KMS-11 (cell line): Measurements from ENCODE around the gene RPGRIP1.
A peak's percentile ranks its signal among the peaks of the same experiment; 100 is the strongest.
"Not testable (repeated sequence)": the region's sequence is repeated elsewhere in the genome, so short reads cannot be mapped to it uniquely, and the experiment has no call there.

Source experiments
- H2AFZ ChIP-seq: fragments of 200-600 bp; sonication (generic); 2 replicates; pipeline ENCODE4 v1.6.1; 2016; ENCODE audit warnings: antibody characterized with exemption, mixed run types, low read depth
- H3K27ac ChIP-seq: fragments of 200-600 bp; sonication (generic); 2 replicates; pipeline ENCODE4 v1.6.1; 2016; ENCODE audit warnings: mild to moderate bottlenecking, mixed run types
- H3K27me3 ChIP-seq: fragments of 200-600 bp; sonication (generic); 2 replicates; pipeline ENCODE4 v1.6.1; 2017; ENCODE audit warnings: mild to moderate bottlenecking, low read depth, mixed run types, moderate library complexity; ENCODE audit not compliant: insufficient read depth
- H3K36me3 ChIP-seq: fragments of 200-600 bp; sonication (generic); 2 replicates; pipeline ENCODE4 v1.6.1; 2017; ENCODE audit warnings: mild to moderate bottlenecking, mixed run types; ENCODE audit not compliant: insufficient read depth
- H3K4me1 ChIP-seq: fragments of 200-600 bp; sonication (generic); 2 replicates; pipeline ENCODE4 v1.6.1; 2016; ENCODE audit warnings: mild to moderate bottlenecking, low read depth, mixed run types; ENCODE audit not compliant: poor library complexity, severe bottlenecking
- H3K4me2 ChIP-seq: fragments of 200-600 bp; sonication (generic); 2 replicates; pipeline ENCODE4 v1.7.0; 2016; ENCODE audit warnings: mild to moderate bottlenecking, mixed run types
- H3K4me3 ChIP-seq: fragments of 200-600 bp; sonication (generic); IDR thresholded peaks from 2 replicates; pipeline ENCODE4 v1.6.1; 2017; ENCODE audit warnings: low read depth, low read length, mixed read lengths; ENCODE audit not compliant: insufficient read depth
- H3K79me2 ChIP-seq: fragments of 200-600 bp; sonication (generic); 2 replicates; pipeline ENCODE4 v1.6.1; 2016; ENCODE audit warnings: low read depth, mixed run types; ENCODE audit not compliant: insufficient read depth
- H3K9ac ChIP-seq: fragments of 200-600 bp; sonication (generic); 2 replicates; pipeline ENCODE4 v1.6.1; 2016; ENCODE audit warnings: mild to moderate bottlenecking, mixed run types
- H4K20me1 ChIP-seq: fragments of 200-600 bp; sonication (generic); 2 replicates; pipeline ENCODE4 v1.6.1; 2016; ENCODE audit warnings: mild to moderate bottlenecking, mixed run types; ENCODE audit not compliant: insufficient read depth
- TF ChIP-seq, protein P1 (sequence below): fragments of 200-600 bp; sonication (generic); conservative IDR thresholded peaks from 2 replicates; pipeline ENCODE4 v1.6.1; 2017; ENCODE audit warnings: low read depth, mild to moderate bottlenecking, antibody characterized with exemption, low read length, moderate library complexity, mixed read lengths

RPGRIP1 gene

GRCh38 chr14:21302013-21302835 lies 22.3 kb downstream of the RPGRIP1 start:
- peak overlapping the region; percentile 47; the same call in 1 of the 2 replicates for H2AFZ ChIP-seq
- no peak overlapping the region for H3K9ac ChIP-seq
- H3K4me2 ChIP-seq = peak overlapping the region; percentile 49; the same call in 1 of the 2 replicates
- no peaks in the 10 kb centered on the region for H3K79me2 ChIP-seq
- H3K36me3 ChIP-seq = no peaks in the 10 kb centered on the region
- TF ChIP-seq, protein P1, sequence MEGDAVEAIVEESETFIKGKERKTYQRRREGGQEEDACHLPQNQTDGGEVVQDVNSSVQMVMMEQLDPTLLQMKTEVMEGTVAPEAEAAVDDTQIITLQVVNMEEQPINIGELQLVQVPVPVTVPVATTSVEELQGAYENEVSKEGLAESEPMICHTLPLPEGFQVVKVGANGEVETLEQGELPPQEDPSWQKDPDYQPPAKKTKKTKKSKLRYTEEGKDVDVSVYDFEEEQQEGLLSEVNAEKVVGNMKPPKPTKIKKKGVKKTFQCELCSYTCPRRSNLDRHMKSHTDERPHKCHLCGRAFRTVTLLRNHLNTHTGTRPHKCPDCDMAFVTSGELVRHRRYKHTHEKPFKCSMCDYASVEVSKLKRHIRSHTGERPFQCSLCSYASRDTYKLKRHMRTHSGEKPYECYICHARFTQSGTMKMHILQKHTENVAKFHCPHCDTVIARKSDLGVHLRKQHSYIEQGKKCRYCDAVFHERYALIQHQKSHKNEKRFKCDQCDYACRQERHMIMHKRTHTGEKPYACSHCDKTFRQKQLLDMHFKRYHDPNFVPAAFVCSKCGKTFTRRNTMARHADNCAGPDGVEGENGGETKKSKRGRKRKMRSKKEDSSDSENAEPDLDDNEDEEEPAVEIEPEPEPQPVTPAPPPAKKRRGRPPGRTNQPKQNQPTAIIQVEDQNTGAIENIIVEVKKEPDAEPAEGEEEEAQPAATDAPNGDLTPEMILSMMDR = no peak
- H3K27me3 ChIP-seq = no peaks in the 10 kb centered on the region
- H3K4me3 ChIP-seq = no peak overlapping the region
- peak overlapping the region; percentile 35; the same call in 1 of the 2 replicates for H3K27ac ChIP-seq
- H4K20me1 ChIP-seq = no peaks in the 10 kb centered on the region
- H3K4me1 ChIP-seq = peaks cover 42% of the 10 kb centered on the region

DNA sequence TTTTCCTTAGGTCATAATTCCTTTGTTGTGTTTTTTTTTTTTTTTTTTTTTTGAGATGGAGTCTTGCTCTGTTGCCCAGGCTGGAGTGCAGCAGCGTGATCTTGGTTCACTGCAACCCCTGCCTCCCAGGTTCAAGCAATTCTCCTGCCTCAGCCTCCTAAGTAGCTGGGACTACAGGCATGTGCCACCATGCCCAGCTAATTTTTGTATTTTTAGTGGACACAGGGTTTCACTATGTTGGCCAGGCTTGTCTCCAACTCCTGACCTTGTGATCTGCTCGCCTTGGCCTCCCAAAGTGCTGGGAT lies 22.9 kb downstream of the RPGRIP1 start:
- H2AFZ ChIP-seq, H3K36me3 ChIP-seq, H3K27ac ChIP-seq, H4K20me1 ChIP-seq, H3K27me3 ChIP-seq, H3K79me2 ChIP-seq, H3K4me3 ChIP-seq, H3K4me2 ChIP-seq, H3K9ac ChIP-seq: not testable (repeated sequence)
- peaks cover 48% of the 10 kb centered on the region for H3K4me1 ChIP-seq

DNA sequence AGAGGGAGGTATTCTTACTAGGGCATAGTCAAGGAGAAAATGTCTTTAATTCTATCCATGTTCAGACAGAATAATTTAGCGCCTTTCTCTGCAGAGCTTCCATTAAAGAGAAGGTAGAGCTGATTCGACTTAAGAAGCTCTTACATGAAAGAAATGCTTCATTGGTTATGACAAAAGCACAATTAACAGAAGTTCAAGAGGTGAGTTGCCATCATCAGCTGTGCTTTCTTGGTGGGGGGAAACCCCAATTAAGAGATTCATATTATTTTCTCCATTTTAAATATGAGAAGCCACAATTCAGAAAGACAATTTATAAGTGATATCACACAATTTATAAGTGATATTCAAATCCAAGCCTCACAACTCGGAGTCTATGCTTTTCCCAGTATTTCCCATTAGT lies 27.8 kb downstream of the RPGRIP1 start:
- Histone ChIP-seq H3K4me1 (peaks cover 28% of the 10 kb centered on the region), H3K9ac (peak overlapping the region; percentile 77; the same call in 1 of the 2 replicates), H3K4me2 (peak overlapping the region; percentile 71), H3K4me3 (no peak overlapping the region), H3K79me2 (no peaks in the 10 kb centered on the region), H3K27me3 (no peaks in the 10 kb centered on the region), H3K36me3 (no peaks in the 10 kb centered on the region), H2AFZ (0 out of 2 replicates have a peak overlapping the region, but pooled peaks have one; percentile 60), H4K20me1 (no peaks in the 10 kb centered on the region), H3K27ac (peak overlapping the region; percentile 70)
- TF ChIP-seq, protein P1 = no peak

DNA sequence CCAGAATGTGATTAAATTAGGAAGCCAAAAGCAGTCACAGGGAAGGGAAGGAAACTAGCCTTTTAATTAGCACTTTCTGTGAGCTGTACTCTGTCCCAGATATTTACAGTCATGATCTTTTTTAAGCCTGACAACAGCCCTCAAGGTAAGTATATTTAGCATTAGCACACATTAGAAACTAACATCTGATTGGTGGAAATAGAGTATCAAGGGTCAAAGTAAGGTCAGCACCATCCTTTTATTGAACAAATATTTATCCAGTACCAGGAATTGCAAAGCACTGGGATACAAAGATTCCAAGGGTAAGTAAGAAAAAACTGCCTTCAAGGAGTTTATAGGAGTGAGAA lies 28.2 kb downstream of the RPGRIP1 start:
- TF ChIP-seq, protein P1 = no peak
- Histone ChIP-seq H2AFZ (peak overlapping the region; percentile 60; the same call in 1 of the 2 replicates), H3K4me3 (no peak overlapping the region), H3K27me3 (no peaks in the 10 kb centered on the region), H3K79me2 (no peaks in the 10 kb centered on the region), H3K9ac (peak overlapping the region; percentile 77; the same call in 1 of the 2 replicates), H3K36me3 (no peaks in the 10 kb centered on the region), H3K27ac (peak overlapping the region; percentile 70), H4K20me1 (no peaks in the 10 kb centered on the region), H3K4me1 (peaks cover 28% of the 10 kb centered on the region), H3K4me2 (peak overlapping the region; percentile 71)

DNA sequence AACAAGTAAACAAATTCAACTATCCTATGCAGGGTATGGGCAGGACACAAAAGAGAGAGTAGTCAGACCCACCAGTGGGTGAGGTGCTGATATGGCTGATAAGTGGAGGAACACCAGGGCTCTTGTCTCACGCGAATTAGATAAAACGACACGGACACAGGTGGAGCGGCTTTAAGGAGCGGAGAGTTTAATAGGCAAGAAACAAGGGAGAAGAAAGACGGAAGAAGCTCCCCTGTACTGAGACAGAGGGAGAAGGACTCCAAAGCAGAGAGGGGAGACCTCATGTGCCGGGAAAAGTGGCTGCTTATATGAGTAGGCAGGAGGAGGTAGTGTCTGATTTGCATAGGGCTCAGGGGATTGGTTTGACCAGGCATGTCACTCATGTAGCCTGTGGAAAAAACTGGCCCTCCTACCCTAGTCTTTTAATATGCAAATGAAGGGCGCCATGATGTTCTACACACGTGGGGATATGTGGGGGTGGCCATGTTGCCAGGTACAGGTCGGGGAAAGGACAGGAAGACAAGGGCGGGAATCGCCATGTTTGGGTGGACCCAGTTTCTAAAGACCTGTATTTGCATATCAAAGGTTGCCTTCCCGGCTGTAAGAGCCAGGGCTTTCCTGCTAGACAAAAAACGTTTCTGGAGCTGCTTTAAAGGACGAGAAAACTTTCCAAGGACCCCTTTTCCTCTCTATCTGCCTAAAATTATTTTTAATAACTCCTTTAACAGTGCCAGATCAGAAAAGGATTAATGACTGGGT lies 28.8 kb downstream of the RPGRIP1 start:
- Histone ChIP-seq H3K4me1 (peaks cover 28% of the 10 kb centered on the region), H3K27me3 (no peaks in the 10 kb centered on the region), H3K79me2 (no peaks in the 10 kb centered on the region), H3K4me3 (no peak overlapping the region), H2AFZ (peak overlapping the region; percentile 86), H4K20me1 (no peaks in the 10 kb centered on the region), H3K4me2 (peak overlapping the region; percentile 71), H3K27ac (peak overlapping the region; percentile 88), H3K9ac (peak overlapping the region; percentile 77), H3K36me3 (no peaks in the 10 kb centered on the region)
- TF ChIP-seq, protein P1 = no peak
